Immature natural killer cell (primary cell): ENCODE results near the gene TUT4. TPM values are rescaled to one million over a fixed set of nuclear protein-coding genes. Genes with fewer than 3 reads are reported as not detected.

ENCODE experiments used
- DNase-seq, 3 donors: peaks; one replicate each; pipeline ENCODE4 v3.0.0; 2022; ENCODE audit warnings: mixed read lengths in 1 of 3
- H3K27ac Mint-ChIP-seq, 6 donors: one replicate each; pipeline ENCODE4 v1.8.0; 2020; ENCODE audit warnings: mixed read lengths in 6 of 6, mild to moderate bottlenecking in 5 of 6, inconsistent platforms in 4 of 6, moderate library complexity in 3 of 6
- H3K27me3 Mint-ChIP-seq, 3 donors: one replicate each; pipeline ENCODE4 v1.8.0; 2020 to 2021; ENCODE audit warnings: low read depth in 3 of 3, mild to moderate bottlenecking in 3 of 3, mixed read lengths in 3 of 3, moderate library complexity in 3 of 3, inconsistent platforms in 1 of 3
- H3K36me3 Mint-ChIP-seq, 3 donors: one replicate each; pipeline ENCODE4 v1.8.0; 2020; ENCODE audit warnings: mixed read lengths in 3 of 3, inconsistent platforms in 2 of 3, mild to moderate bottlenecking in 2 of 3
- H3K4me1 Mint-ChIP-seq, 2 donors: one replicate each; pipeline ENCODE4 v1.8.0; 2020; ENCODE audit warnings: inconsistent platforms in 2 of 2, mild to moderate bottlenecking in 2 of 2, mixed read lengths in 2 of 2, moderate library complexity in 1 of 2
- H3K4me3 Mint-ChIP-seq, 5 donors: one replicate each; pipeline ENCODE4 v1.8.0; 2020; ENCODE audit warnings: mild to moderate bottlenecking in 5 of 5, mixed read lengths in 5 of 5, inconsistent platforms in 3 of 5, moderate library complexity in 3 of 5
- H3K9me3 Mint-ChIP-seq, 6 donors: one replicate each; pipeline ENCODE4 v1.8.0; 2020; ENCODE audit warnings: mild to moderate bottlenecking in 6 of 6, mixed read lengths in 6 of 6, inconsistent platforms in 4 of 6, moderate library complexity in 3 of 6
- polyA plus RNA-seq, 3 donors: library from polyadenylated mRNA; unstranded; fragments of 300-500 nt; fragmentation: Illumina TruSeq; gene quantifications; one replicate each; pipeline ENCODE4 v1.2.3, GENCODE V29; 2021

Gene TUT4
- polyA plus RNA-seq, 3 donors from 2014 or later, result 14.5 to 36.0 (median 23.0) TPM

DNA sequence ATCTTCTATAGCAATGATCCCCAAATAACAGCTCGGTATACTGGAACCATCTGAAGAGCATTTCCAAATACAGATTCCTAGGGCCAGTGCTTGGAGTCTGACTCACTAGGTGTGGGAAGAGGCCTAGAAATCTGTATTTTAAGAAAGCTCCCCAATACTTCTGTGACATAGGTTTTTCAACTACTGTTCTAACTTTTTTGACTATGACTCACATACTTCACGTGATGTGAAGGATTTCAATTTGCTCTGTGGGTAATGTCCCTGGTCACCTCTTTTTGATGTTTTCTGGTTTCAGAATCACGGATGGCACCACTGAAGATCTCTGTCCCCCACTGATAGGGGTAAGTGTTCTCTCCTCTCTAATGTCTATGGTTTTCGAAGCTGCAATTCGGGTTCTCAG, 159.7 kb downstream of the TUT4 start:
- Mint-ChIP-seq H3K27me3 (no peaks in the 10 kb centered on the region), H3K4me1 (no peaks in the 10 kb centered on the region), H3K36me3 (peaks cover 0 to 12% (median 8%) of the 10 kb centered on the region in 3 donors), H3K4me3 (no peak overlapping the region), H3K27ac (peak overlapping the region in 1 of 6 donors; percentile 1), H3K9me3 (no peaks in the 10 kb centered on the region)
- DNase-seq, result no peak

DNA sequence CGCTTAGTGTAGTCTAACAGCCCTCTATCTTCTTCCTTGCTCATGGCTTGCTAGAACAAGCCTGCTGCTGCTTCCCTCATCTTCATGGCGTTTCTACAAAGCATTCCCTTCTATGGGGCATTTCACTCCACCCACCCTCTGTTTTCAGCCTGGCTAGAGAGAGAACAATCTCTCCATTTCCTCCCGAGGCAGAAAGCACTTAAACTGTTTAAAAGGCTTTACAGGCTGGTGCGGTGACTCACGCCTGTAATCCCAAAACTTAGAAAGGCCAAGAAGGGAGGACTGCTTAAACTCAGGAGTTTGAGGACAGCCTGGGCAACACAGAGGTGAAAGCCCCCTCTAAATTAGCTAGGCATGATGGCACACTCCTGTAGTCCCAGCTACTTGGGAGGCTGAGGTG, 166.4 kb downstream of the TUT4 start:
- H3K36me3 Mint-ChIP-seq, result peaks cover 0 to 5% (median under 1%) of the 10 kb centered on the region in 3 donors
- peaks cover 0 to under 1% (median 0%) of the 10 kb centered on the region in 3 donors for H3K27me3 Mint-ChIP-seq
- DNase-seq, result no peak
- no peaks in the 10 kb centered on the region for H3K9me3 Mint-ChIP-seq
- no peak overlapping the region for H3K4me3 Mint-ChIP-seq
- H3K27ac Mint-ChIP-seq, result no peak overlapping the region
- no peaks in the 10 kb centered on the region for H3K4me1 Mint-ChIP-seq

- no peaks in the 10 kb centered on the region for H3K9me3 Mint-ChIP-seq
- no peaks in the 10 kb centered on the region for H3K4me1 Mint-ChIP-seq
- H3K4me3 Mint-ChIP-seq, result no peak overlapping the region
- peaks cover 0 to 4% (median 0%) of the 10 kb centered on the region in 3 donors for H3K27me3 Mint-ChIP-seq
- DNase-seq, result no peak
- H3K36me3 Mint-ChIP-seq, result peaks cover 0 to 5% (median 3%) of the 10 kb centered on the region in 3 donors
- no peak overlapping the region for H3K27ac Mint-ChIP-seq
Measured at GRCh38 chr1:52385376-52385775, 167.5 kb downstream of the TUT4 start.

Other genes starting within 250 kb of the TUT4 start
- gene CC2D1B, start 186.9 kb downstream of the TUT4 start, polyA plus RNA-seq, result 10 to 100 TPM in 1 of 3 donors, 1 to 10 TPM in 2; 4.6 to 15.5 (median 4.8) TPM
- gene ORC1, start 148.7 kb downstream of the TUT4 start, polyA plus RNA-seq, result 1 to 10 TPM in 1 of 3 donors, under 1 TPM in 2; 0.46 to 1.2 (median 0.58) TPM
- 10 to 100 TPM; 34.3 to 56.6 (median 42.0) TPM for gene PRPF38A, start 148.5 kb downstream of the TUT4 start, polyA plus RNA-seq
- gene GPX7, start 49.3 kb upstream of the TUT4 start, polyA plus RNA-seq, result 10 to 100 TPM; 31.2 to 35.6 (median 31.9) TPM
- gene SHISAL2A, start 80.1 kb upstream of the TUT4 start, polyA plus RNA-seq, result 10 to 100 TPM in 1 of 3 donors, 1 to 10 TPM in 2; 5.0 to 12.8 (median 9.9) TPM
- gene COA7, start 145.3 kb upstream of the TUT4 start, polyA plus RNA-seq, result 1 to 10 TPM; 2.7 to 5.9 (median 5.9) TPM
- 1 to 10 TPM; 1.1 to 8.9 (median 5.0) TPM for gene ZYG11B, start 173.4 kb upstream of the TUT4 start, polyA plus RNA-seq